ENCODE results near the gene TAS2R42. TPM values are rescaled to one million over a fixed set of nuclear protein-coding genes. Genes with fewer than 3 reads are reported as not detected.

TAS2R42 gene
- total and polyA plus RNA-seq, 4 donors = not detected

DNA sequence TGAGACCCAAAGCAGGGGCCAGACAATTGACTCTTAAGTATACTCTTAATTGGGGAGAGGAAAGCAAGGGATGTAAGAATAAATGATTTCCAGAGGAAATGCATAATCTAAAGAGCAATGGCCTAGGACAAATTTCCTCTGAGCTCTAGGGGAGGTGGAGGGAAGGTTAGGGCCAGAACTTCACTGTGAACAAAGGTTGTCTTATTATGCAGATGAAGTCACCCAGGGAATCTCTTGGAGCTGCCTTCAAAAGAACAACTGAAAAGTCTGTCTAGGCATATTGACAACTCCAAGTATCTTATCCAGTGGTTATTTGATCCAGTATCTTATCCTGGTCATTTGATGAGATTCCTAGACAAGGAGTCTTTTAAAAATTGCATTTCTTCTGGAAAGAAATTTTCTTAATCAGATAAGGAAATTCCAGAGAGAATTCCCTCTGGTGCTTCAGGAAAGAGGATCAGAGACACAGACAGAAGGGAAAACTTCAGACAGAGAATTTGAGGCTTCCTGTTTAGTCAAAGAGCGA lies 32.3 kb downstream of the TAS2R42 start:
- H3K9ac ChIP-seq (ENCODE audit: insufficient read depth in 1 of 2, low read length in 2 of 2) = no peak overlapping the region
- peaks cover 0 to 17% (median 0%) of the 10 kb centered on the region in 5 donors for H3K4me1 ChIP-seq (ENCODE audit: control insufficient read depth in 5 of 5, insufficient read depth in 5 of 5, low read length in 5 of 5)
- 89 to 96% methylated on average over 1 of the region's 1 CpG for WGBS, 2 donors
- H3K9me3 ChIP-seq (ENCODE audit: control insufficient read depth in 4 of 4, insufficient read depth in 3 of 4, low read length in 3 of 4) = peaks cover 0 to 4% (median 0%) of the 10 kb centered on the region in 4 donors
- peaks cover 0 to 18% (median 4%) of the 10 kb centered on the region in 4 donors for H3K36me3 ChIP-seq (ENCODE audit: control insufficient read depth in 4 of 4, insufficient read depth in 4 of 4, low read length in 4 of 4)
- H3K4me3 ChIP-seq = no peak overlapping the region
- no peak overlapping the region for H3K27ac ChIP-seq (ENCODE audit: low read depth in 1 of 2, low read length in 1 of 2)
- TF ChIP-seq, protein P1, sequence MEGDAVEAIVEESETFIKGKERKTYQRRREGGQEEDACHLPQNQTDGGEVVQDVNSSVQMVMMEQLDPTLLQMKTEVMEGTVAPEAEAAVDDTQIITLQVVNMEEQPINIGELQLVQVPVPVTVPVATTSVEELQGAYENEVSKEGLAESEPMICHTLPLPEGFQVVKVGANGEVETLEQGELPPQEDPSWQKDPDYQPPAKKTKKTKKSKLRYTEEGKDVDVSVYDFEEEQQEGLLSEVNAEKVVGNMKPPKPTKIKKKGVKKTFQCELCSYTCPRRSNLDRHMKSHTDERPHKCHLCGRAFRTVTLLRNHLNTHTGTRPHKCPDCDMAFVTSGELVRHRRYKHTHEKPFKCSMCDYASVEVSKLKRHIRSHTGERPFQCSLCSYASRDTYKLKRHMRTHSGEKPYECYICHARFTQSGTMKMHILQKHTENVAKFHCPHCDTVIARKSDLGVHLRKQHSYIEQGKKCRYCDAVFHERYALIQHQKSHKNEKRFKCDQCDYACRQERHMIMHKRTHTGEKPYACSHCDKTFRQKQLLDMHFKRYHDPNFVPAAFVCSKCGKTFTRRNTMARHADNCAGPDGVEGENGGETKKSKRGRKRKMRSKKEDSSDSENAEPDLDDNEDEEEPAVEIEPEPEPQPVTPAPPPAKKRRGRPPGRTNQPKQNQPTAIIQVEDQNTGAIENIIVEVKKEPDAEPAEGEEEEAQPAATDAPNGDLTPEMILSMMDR (IDR thresholded peaks at IDR 0.05; ENCODE audit: control extremely low read depth, extremely low read depth) = no peak
- ATAC-seq (ENCODE audit: insufficient read depth, low FRiP score) (no peak), DNase-seq (no peak)
- H3K27me3 ChIP-seq (ENCODE audit: control insufficient read depth in 3 of 3, insufficient read depth in 3 of 3, low read length in 2 of 3) = no peaks in the 10 kb centered on the region

DNA sequence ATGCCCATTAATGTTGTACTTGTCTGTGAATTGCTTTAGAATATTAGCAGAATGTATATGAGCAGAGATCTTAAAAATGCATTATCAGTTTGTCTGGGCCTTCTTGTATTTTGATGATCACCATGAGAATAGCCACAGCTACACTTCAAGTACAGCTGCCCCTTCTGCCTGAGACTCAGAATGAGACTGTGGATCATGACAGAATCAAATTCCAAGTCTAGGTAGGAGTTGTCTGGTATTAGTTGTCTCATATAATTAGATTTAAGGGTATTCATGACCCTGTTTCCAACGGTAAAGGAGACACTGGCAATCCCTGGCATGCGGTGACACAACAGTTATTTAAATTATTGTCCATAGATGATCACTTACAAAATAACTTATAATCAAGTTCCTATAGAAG lies 34.0 kb downstream of the TAS2R42 start:
- TF ChIP-seq, protein P1 (IDR thresholded peaks at IDR 0.05; ENCODE audit: control extremely low read depth, extremely low read depth) = no peak
- Histone ChIP-seq H3K4me1 (ENCODE audit: control insufficient read depth in 5 of 5, insufficient read depth in 5 of 5, low read length in 5 of 5) (peaks cover 0 to 11% (median 0%) of the 10 kb centered on the region in 5 donors), H3K4me3 (no peak overlapping the region), H3K36me3 (ENCODE audit: control insufficient read depth in 4 of 4, insufficient read depth in 4 of 4, low read length in 4 of 4) (peaks cover 0 to 9% (median 4%) of the 10 kb centered on the region in 4 donors), H3K27ac (ENCODE audit: low read depth in 1 of 2, low read length in 1 of 2) (no peak overlapping the region), H3K9ac (ENCODE audit: insufficient read depth in 1 of 2, low read length in 2 of 2) (no peak overlapping the region), H3K9me3 (ENCODE audit: control insufficient read depth in 4 of 4, insufficient read depth in 3 of 4, low read length in 3 of 4) (peaks cover 0 to 4% (median 0%) of the 10 kb centered on the region in 4 donors), H3K27me3 (ENCODE audit: control insufficient read depth in 3 of 3, insufficient read depth in 3 of 3, low read length in 2 of 3) (no peaks in the 10 kb centered on the region)
- DNase-seq = no peak
- 90 to 95% methylated on average over 2 of the region's 2 CpGs for WGBS, 2 donors
- ATAC-seq (ENCODE audit: insufficient read depth, low FRiP score) = no peak

DNA sequence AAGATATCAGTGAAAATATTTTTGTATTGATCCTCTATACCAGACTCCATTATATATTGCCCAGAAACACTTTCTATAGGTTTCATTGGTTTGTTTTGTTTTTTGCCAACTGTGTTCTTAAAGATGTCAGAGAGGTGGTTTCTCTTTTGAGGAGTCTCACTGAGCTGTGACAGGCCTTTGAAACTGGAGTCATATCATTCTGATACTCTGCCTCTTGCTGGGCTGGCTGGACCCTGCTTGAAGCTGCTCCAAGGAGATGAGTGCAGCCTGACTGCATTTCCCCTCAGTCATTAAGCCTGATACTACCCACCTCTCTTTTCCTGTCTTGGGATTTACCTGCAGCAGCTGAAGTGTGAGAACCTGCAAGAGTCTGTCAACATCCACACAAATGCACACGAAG lies 35.9 kb downstream of the TAS2R42 start:
- peaks cover 0 to 9% (median 4%) of the 10 kb centered on the region in 4 donors for H3K36me3 ChIP-seq (ENCODE audit: control insufficient read depth in 4 of 4, insufficient read depth in 4 of 4, low read length in 4 of 4)
- H3K4me3 ChIP-seq = no peak overlapping the region
- 46 to 60% methylated on average over 1 of the region's 1 CpG for WGBS, 2 donors
- H3K27me3 ChIP-seq (ENCODE audit: control insufficient read depth in 3 of 3, insufficient read depth in 3 of 3, low read length in 2 of 3) = no peaks in the 10 kb centered on the region
- DNase-seq (no peak), ATAC-seq (ENCODE audit: insufficient read depth, low FRiP score) (no peak)
- H3K4me1 ChIP-seq (ENCODE audit: control insufficient read depth in 5 of 5, insufficient read depth in 5 of 5, low read length in 5 of 5) = peaks cover 0 to 11% (median 0%) of the 10 kb centered on the region in 5 donors
- TF ChIP-seq, protein P1 (IDR thresholded peaks at IDR 0.05; ENCODE audit: control extremely low read depth, extremely low read depth) = no peak
- no peak overlapping the region for H3K27ac ChIP-seq (ENCODE audit: low read depth in 1 of 2, low read length in 1 of 2)
- no peak overlapping the region for H3K9ac ChIP-seq (ENCODE audit: insufficient read depth in 1 of 2, low read length in 2 of 2)
- H3K9me3 ChIP-seq (ENCODE audit: control insufficient read depth in 4 of 4, insufficient read depth in 3 of 4, low read length in 3 of 4) = peaks cover 0 to 4% (median 0%) of the 10 kb centered on the region in 4 donors

DNA sequence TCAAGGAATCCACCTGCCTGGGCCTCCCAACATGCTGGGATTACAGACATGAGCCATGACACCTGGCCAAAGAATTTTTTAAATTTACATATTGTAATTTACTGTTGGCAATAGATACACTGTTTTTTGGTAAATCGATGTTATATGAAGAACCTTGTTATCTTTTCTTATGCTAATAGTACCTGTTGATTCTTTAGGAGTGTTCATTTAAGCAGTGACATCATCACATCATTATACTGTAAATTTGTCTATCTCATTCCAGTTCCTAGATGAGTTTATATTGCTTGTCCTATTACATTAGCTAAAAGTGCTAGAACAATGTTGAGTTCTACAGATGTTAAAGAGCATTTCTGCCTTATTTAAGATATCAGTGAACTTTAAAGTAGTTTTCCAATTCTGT lies 39.3 kb downstream of the TAS2R42 start:
- DNase-seq (no peak), ATAC-seq (ENCODE audit: insufficient read depth, low FRiP score) (no peak)
- 97 to 98% methylated on average over 1 of the region's 1 CpG for WGBS, 2 donors
- Histone ChIP-seq H3K4me1 (ENCODE audit: control insufficient read depth in 5 of 5, insufficient read depth in 5 of 5, low read length in 5 of 5) (peaks cover 0 to 2% (median 0%) of the 10 kb centered on the region in 5 donors), H3K36me3 (ENCODE audit: control insufficient read depth in 4 of 4, insufficient read depth in 4 of 4, low read length in 4 of 4) (peaks cover 0 to 14% (median 2%) of the 10 kb centered on the region in 4 donors), H3K9ac (ENCODE audit: insufficient read depth in 1 of 2, low read length in 2 of 2) (no peak overlapping the region), H3K9me3 (ENCODE audit: control insufficient read depth in 4 of 4, insufficient read depth in 3 of 4, low read length in 3 of 4) (peaks cover 0 to 13% (median 5%) of the 10 kb centered on the region in 4 donors), H3K27ac (ENCODE audit: low read depth in 1 of 2, low read length in 1 of 2) (no peak overlapping the region), H3K4me3 (no peak overlapping the region), H3K27me3 (ENCODE audit: control insufficient read depth in 3 of 3, insufficient read depth in 3 of 3, low read length in 2 of 3) (no peaks in the 10 kb centered on the region)
- TF ChIP-seq, protein P1 (IDR thresholded peaks at IDR 0.05; ENCODE audit: control extremely low read depth, extremely low read depth) = no peak

Data from lung (tissue), 12 donors.